Measurements from ENCODE around the gene PCF11.
"Not testable (repeated sequence)": the region's sequence is repeated elsewhere in the genome, so short reads cannot be mapped to it uniquely, and the experiment has no call there.

PCF11 gene

GRCh38 chr11:83200035-83200434 is 43.1 kb downstream of the PCF11 start:
- DNase-seq = no peak
- CTCF ChIA-PET = no interaction called here
- Histone ChIP-seq H3K27me3 (replicated peaks in 2 of 5; ENCODE audit: control insufficient read depth in 4 of 5, insufficient read depth in 5 of 5, low read length in 4 of 5) (no peaks in the 10 kb centered on the region), H3K27ac (ENCODE audit: insufficient read depth in 1 of 2, low read depth in 1 of 2, low read length in 2 of 2, poor library complexity in 1 of 2, severe bottlenecking in 2 of 2) (no peak overlapping the region), H3K4me1 (ENCODE audit: control extremely low read depth in 1 of 4, control insufficient read depth in 4 of 4, insufficient read depth in 4 of 4, low read length in 3 of 4) (peaks cover 4 to 10% (median 7%) of the 10 kb centered on the region in 4 experiments), H3K4me3 (ENCODE audit: control insufficient read depth in 1 of 7, extremely low read depth in 1 of 7, insufficient read depth in 4 of 7, low read depth in 2 of 7, low read length in 6 of 7) (no peak overlapping the region), H3K36me3 (ENCODE audit: control insufficient read depth in 4 of 4, insufficient read depth in 4 of 4, low read length in 3 of 4) (peaks cover 2 to 4% (median 3%) of the 10 kb centered on the region in 4 experiments), H3K9me3 (ENCODE audit: control extremely low read depth in 1 of 5, control insufficient read depth in 4 of 5, insufficient read depth in 2 of 5, low read depth in 1 of 5, low read length in 4 of 5) (no peaks in the 10 kb centered on the region)
- POLR2A ChIA-PET = no interaction called here
- WGBS (ENCODE audit: insufficient coverage) = no CpG with 5 or more reads among the region's 1 CpG

GRCh38 chr11:83205608-83206185 is 48.8 kb downstream of the PCF11 start:
- CTCF ChIA-PET = interaction anchor here (1.4 kb wide), 1 partner anchor 47 kb away, joined by 3 read pairs; no protein-coding TSS in a partner anchor
- DNase-seq = peak in 1 of 3 donors; percentile 14
- no peaks in the 10 kb centered on the region for H3K4me1 ChIP-seq (ENCODE audit: control extremely low read depth in 1 of 4, control insufficient read depth in 4 of 4, insufficient read depth in 4 of 4, low read length in 3 of 4)
- H3K36me3 ChIP-seq (ENCODE audit: control insufficient read depth in 4 of 4, insufficient read depth in 4 of 4, low read length in 3 of 4) = peaks cover 0 to 7% (median 3%) of the 10 kb centered on the region in 4 experiments
- H3K27ac ChIP-seq (ENCODE audit: insufficient read depth in 1 of 2, low read depth in 1 of 2, low read length in 2 of 2, poor library complexity in 1 of 2, severe bottlenecking in 2 of 2) = no peak overlapping the region
- POLR2A ChIA-PET = no interaction called here
- no peaks in the 10 kb centered on the region for H3K27me3 ChIP-seq (replicated peaks in 2 of 5; ENCODE audit: control insufficient read depth in 4 of 5, insufficient read depth in 5 of 5, low read length in 4 of 5)
- no peak overlapping the region for H3K4me3 ChIP-seq (ENCODE audit: control insufficient read depth in 1 of 7, extremely low read depth in 1 of 7, insufficient read depth in 4 of 7, low read depth in 2 of 7, low read length in 6 of 7)
- no CpG with 5 or more reads among the region's 3 CpGs for WGBS (ENCODE audit: insufficient coverage)
- no peaks in the 10 kb centered on the region for H3K9me3 ChIP-seq (ENCODE audit: control extremely low read depth in 1 of 5, control insufficient read depth in 4 of 5, insufficient read depth in 2 of 5, low read depth in 1 of 5, low read length in 4 of 5)

GRCh38 chr11:83206221-83206620 is 49.3 kb downstream of the PCF11 start:
- Histone ChIP-seq H3K27me3 (replicated peaks in 2 of 5; ENCODE audit: control insufficient read depth in 4 of 5, insufficient read depth in 5 of 5, low read length in 4 of 5) (no peaks in the 10 kb centered on the region), H3K36me3 (ENCODE audit: control insufficient read depth in 4 of 4, insufficient read depth in 4 of 4, low read length in 3 of 4) (peaks cover 0 to 9% (median 3%) of the 10 kb centered on the region in 4 experiments), H3K4me1 (ENCODE audit: control extremely low read depth in 1 of 4, control insufficient read depth in 4 of 4, insufficient read depth in 4 of 4, low read length in 3 of 4) (no peaks in the 10 kb centered on the region), H3K27ac (ENCODE audit: insufficient read depth in 1 of 2, low read depth in 1 of 2, low read length in 2 of 2, poor library complexity in 1 of 2, severe bottlenecking in 2 of 2) (no peak overlapping the region), H3K4me3 (ENCODE audit: control insufficient read depth in 1 of 7, extremely low read depth in 1 of 7, insufficient read depth in 4 of 7, low read depth in 2 of 7, low read length in 6 of 7) (no peak overlapping the region), H3K9me3 (ENCODE audit: control extremely low read depth in 1 of 5, control insufficient read depth in 4 of 5, insufficient read depth in 2 of 5, low read depth in 1 of 5, low read length in 4 of 5) (no peaks in the 10 kb centered on the region)
- no CpG with 5 or more reads among the region's 1 CpG for WGBS (ENCODE audit: insufficient coverage)
- ChIA-PET CTCF (interaction anchor here (1.4 kb wide), 2 partner anchors 12 to 47 kb away, joined by 3 to 4 read pairs; no protein-coding TSS in a partner anchor), POLR2A (no interaction called here)
- DNase-seq = no peak

- H3K27me3 ChIP-seq (replicated peaks in 2 of 5; ENCODE audit: control insufficient read depth in 4 of 5, insufficient read depth in 5 of 5, low read length in 4 of 5); H3K9me3 ChIP-seq (ENCODE audit: control extremely low read depth in 1 of 5, control insufficient read depth in 4 of 5, insufficient read depth in 2 of 5, low read depth in 1 of 5, low read length in 4 of 5); DNase-seq; H3K27ac ChIP-seq (ENCODE audit: insufficient read depth in 1 of 2, low read depth in 1 of 2, low read length in 2 of 2, poor library complexity in 1 of 2, severe bottlenecking in 2 of 2); H3K4me1 ChIP-seq (ENCODE audit: control extremely low read depth in 1 of 4, control insufficient read depth in 4 of 4, insufficient read depth in 4 of 4, low read length in 3 of 4); POLR2A ChIA-PET; H3K36me3 ChIP-seq (ENCODE audit: control insufficient read depth in 4 of 4, insufficient read depth in 4 of 4, low read length in 3 of 4); H3K4me3 ChIP-seq (ENCODE audit: control insufficient read depth in 1 of 7, extremely low read depth in 1 of 7, insufficient read depth in 4 of 7, low read depth in 2 of 7, low read length in 6 of 7): not testable (repeated sequence)
- CTCF ChIA-PET = interaction anchor here (1.4 kb wide), 2 partner anchors 12 to 46 kb away, joined by 3 to 4 read pairs; no protein-coding TSS in a partner anchor
- WGBS (ENCODE audit: insufficient coverage) = no CpG with 5 or more reads among the region's 4 CpGs
These were observed 49.9 kb downstream of the PCF11 start for GRCh38 chr11:83206771-83207382.

GRCh38 chr11:83219095-83219494 is 62.2 kb downstream of the PCF11 start:
- H3K4me3 ChIP-seq (ENCODE audit: control insufficient read depth in 1 of 7, extremely low read depth in 1 of 7, insufficient read depth in 4 of 7, low read depth in 2 of 7, low read length in 6 of 7) = no peak overlapping the region
- no peak overlapping the region for H3K27ac ChIP-seq (ENCODE audit: insufficient read depth in 1 of 2, low read depth in 1 of 2, low read length in 2 of 2, poor library complexity in 1 of 2, severe bottlenecking in 2 of 2)
- H3K4me1 ChIP-seq (ENCODE audit: control extremely low read depth in 1 of 4, control insufficient read depth in 4 of 4, insufficient read depth in 4 of 4, low read length in 3 of 4) = no peaks in the 10 kb centered on the region
- POLR2A ChIA-PET = no interaction called here
- WGBS (ENCODE audit: insufficient coverage) = 79% methylated on average over 5 of the region's 8 CpGs
- CTCF ChIA-PET = no interaction called here
- H3K36me3 ChIP-seq (ENCODE audit: control insufficient read depth in 4 of 4, insufficient read depth in 4 of 4, low read length in 3 of 4) = no peaks in the 10 kb centered on the region
- DNase-seq = no peak
- no peaks in the 10 kb centered on the region for H3K9me3 ChIP-seq (ENCODE audit: control extremely low read depth in 1 of 5, control insufficient read depth in 4 of 5, insufficient read depth in 2 of 5, low read depth in 1 of 5, low read length in 4 of 5)
- no peaks in the 10 kb centered on the region for H3K27me3 ChIP-seq (replicated peaks in 2 of 5; ENCODE audit: control insufficient read depth in 4 of 5, insufficient read depth in 5 of 5, low read length in 4 of 5)

- WGBS (ENCODE audit: insufficient coverage) = 93% methylated on average over 7 of the region's 10 CpGs
- POLR2A ChIA-PET = interaction anchor here (0.6 to 1.0 kb wide), 2 partner anchors 10 to 49 kb away, joined by 3 read pairs; no protein-coding TSS in a partner anchor
These were observed 63.3 kb downstream of the PCF11 start for GRCh38 chr11:83220260-83220659.

GRCh38 chr11:83221694-83222093 is 64.8 kb downstream of the PCF11 start:
- no peaks in the 10 kb centered on the region for H3K36me3 ChIP-seq (ENCODE audit: control insufficient read depth in 4 of 4, insufficient read depth in 4 of 4, low read length in 3 of 4)
- no peak overlapping the region for H3K4me3 ChIP-seq (ENCODE audit: control insufficient read depth in 1 of 7, extremely low read depth in 1 of 7, insufficient read depth in 4 of 7, low read depth in 2 of 7, low read length in 6 of 7)
- H3K9me3 ChIP-seq (ENCODE audit: control extremely low read depth in 1 of 5, control insufficient read depth in 4 of 5, insufficient read depth in 2 of 5, low read depth in 1 of 5, low read length in 4 of 5) = no peaks in the 10 kb centered on the region
- no peak for DNase-seq
- CTCF ChIA-PET = no interaction called here
- no peak overlapping the region for H3K27ac ChIP-seq (ENCODE audit: insufficient read depth in 1 of 2, low read depth in 1 of 2, low read length in 2 of 2, poor library complexity in 1 of 2, severe bottlenecking in 2 of 2)
- no peaks in the 10 kb centered on the region for H3K27me3 ChIP-seq (replicated peaks in 2 of 5; ENCODE audit: control insufficient read depth in 4 of 5, insufficient read depth in 5 of 5, low read length in 4 of 5)
- no peaks in the 10 kb centered on the region for H3K4me1 ChIP-seq (ENCODE audit: control extremely low read depth in 1 of 4, control insufficient read depth in 4 of 4, insufficient read depth in 4 of 4, low read length in 3 of 4)
- POLR2A ChIA-PET = no interaction called here

More at GRCh38 chr11:83220260-83220659, 63.3 kb downstream of the PCF11 start:
- Histone ChIP-seq H3K36me3 (ENCODE audit: control insufficient read depth in 4 of 4, insufficient read depth in 4 of 4, low read length in 3 of 4) (no peaks in the 10 kb centered on the region), H3K4me3 (ENCODE audit: control insufficient read depth in 1 of 7, extremely low read depth in 1 of 7, insufficient read depth in 4 of 7, low read depth in 2 of 7, low read length in 6 of 7) (no peak overlapping the region), H3K27ac (ENCODE audit: insufficient read depth in 1 of 2, low read depth in 1 of 2, low read length in 2 of 2, poor library complexity in 1 of 2, severe bottlenecking in 2 of 2) (no peak overlapping the region), H3K27me3 (replicated peaks in 2 of 5; ENCODE audit: control insufficient read depth in 4 of 5, insufficient read depth in 5 of 5, low read length in 4 of 5) (no peaks in the 10 kb centered on the region), H3K4me1 (ENCODE audit: control extremely low read depth in 1 of 4, control insufficient read depth in 4 of 4, insufficient read depth in 4 of 4, low read length in 3 of 4) (no peaks in the 10 kb centered on the region), H3K9me3 (ENCODE audit: control extremely low read depth in 1 of 5, control insufficient read depth in 4 of 5, insufficient read depth in 2 of 5, low read depth in 1 of 5, low read length in 4 of 5) (no peaks in the 10 kb centered on the region)
- no peak for DNase-seq
- CTCF ChIA-PET = no interaction called here
